ENCODE data around the gene XIRP1.

- TF ChIP-seq EZH2phosphoT487 (IDR thresholded peaks at IDR 0.05; ENCODE audit: low read depth) (no peak), CTCF (IDR thresholded peaks at IDR 0.05; ENCODE audit: low read depth, low read length) (no peak)
Observed at GRCh38 chr3:39224288-39224687, 31.9 kb upstream of the XIRP1 start.

Data from OCI-LY3 (cell line).